MM.1S (cell line): ENCODE data around the gene UIMC1.

ENCODE experiments used
- EZH2 ChIP-seq: fragments of 300-600 bp; sonication (generic); optimal IDR thresholded peaks from 2 replicates; pipeline ENCODE3; 2017; ENCODE audit warnings: low read depth, mild to moderate bottlenecking, antibody characterized with exemption, low read length, mixed read lengths
- TF ChIP-seq, protein P1 (sequence below): fragments of 300-600 bp; sonication (generic); IDR thresholded peaks from 2 replicates; pipeline ENCODE4 v1.5.1; 2016; ENCODE audit warnings: antibody characterized with exemption, low read length, mixed read lengths

DNA sequence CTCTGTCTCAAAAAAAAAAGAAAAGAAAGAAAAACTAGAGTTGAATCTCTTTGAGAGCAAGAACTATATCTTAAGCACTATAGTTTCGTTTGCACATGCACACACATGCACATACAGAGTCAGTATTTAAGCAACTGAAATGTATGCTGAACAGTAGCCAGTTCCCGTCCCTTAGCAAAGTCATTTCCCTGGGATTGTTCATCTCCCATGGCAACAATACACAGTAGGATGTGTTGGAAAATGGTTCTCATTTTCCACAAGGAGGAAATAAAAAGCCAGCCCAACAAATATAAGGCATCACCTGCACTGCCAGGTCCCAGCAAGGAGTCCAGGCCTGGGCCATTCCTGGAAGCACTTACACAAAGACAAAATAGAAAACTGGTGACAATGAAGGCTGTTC lies 11.8 kb upstream of the UIMC1 start:
- TF ChIP-seq, protein P1, sequence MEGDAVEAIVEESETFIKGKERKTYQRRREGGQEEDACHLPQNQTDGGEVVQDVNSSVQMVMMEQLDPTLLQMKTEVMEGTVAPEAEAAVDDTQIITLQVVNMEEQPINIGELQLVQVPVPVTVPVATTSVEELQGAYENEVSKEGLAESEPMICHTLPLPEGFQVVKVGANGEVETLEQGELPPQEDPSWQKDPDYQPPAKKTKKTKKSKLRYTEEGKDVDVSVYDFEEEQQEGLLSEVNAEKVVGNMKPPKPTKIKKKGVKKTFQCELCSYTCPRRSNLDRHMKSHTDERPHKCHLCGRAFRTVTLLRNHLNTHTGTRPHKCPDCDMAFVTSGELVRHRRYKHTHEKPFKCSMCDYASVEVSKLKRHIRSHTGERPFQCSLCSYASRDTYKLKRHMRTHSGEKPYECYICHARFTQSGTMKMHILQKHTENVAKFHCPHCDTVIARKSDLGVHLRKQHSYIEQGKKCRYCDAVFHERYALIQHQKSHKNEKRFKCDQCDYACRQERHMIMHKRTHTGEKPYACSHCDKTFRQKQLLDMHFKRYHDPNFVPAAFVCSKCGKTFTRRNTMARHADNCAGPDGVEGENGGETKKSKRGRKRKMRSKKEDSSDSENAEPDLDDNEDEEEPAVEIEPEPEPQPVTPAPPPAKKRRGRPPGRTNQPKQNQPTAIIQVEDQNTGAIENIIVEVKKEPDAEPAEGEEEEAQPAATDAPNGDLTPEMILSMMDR: no peak
- TF ChIP-seq EZH2: no peak
